HepG2 (cell line): ENCODE data around the gene SECTM1. TPM values are rescaled to one million over a fixed set of nuclear protein-coding genes. Genes with fewer than 3 reads are reported as not detected.

ENCODE experiments used
- ADNP ChIP-seq: sonication (generic); formaldehyde crosslinking; IDR thresholded peaks from 2 replicates; pipeline ENCODE4 v1.4.0; 2020; ENCODE audit warnings: missing genetic modification reagents
- MEIS2 ChIP-seq: sonication (generic); formaldehyde crosslinking; IDR thresholded peaks from 2 replicates; pipeline ENCODE4 v1.9.0; 2021; ENCODE audit warnings: mild to moderate bottlenecking, missing genetic modification reagents
- MLXIP ChIP-seq: sonication (generic); formaldehyde crosslinking; IDR thresholded peaks from 2 replicates; pipeline ENCODE4 v1.9.0; 2021; ENCODE audit warnings: missing genetic modification reagents, borderline replicate concordance
- MTF1 ChIP-seq: sonication (generic); formaldehyde crosslinking; IDR thresholded peaks from 2 replicates; pipeline ENCODE4 v1.5.0; 2020; ENCODE audit warnings: missing genetic modification reagents
- SNAPC4 ChIP-seq: sonication (generic); formaldehyde crosslinking; IDR thresholded peaks from 2 replicates; pipeline ENCODE4 v1.4.0; 2020; ENCODE audit warnings: mild to moderate bottlenecking, missing genetic modification reagents
- TRAFD1 ChIP-seq: sonication (generic); formaldehyde crosslinking; IDR thresholded peaks from 2 replicates; pipeline ENCODE4 v1.5.1; 2020; ENCODE audit warnings: missing genetic modification reagents, mild to moderate bottlenecking, borderline replicate concordance
- ZNF142 ChIP-seq: sonication (generic); formaldehyde crosslinking; IDR thresholded peaks from 2 replicates; pipeline ENCODE4 v1.4.0; 2020; ENCODE audit warnings: missing genetic modification reagents
- ZNF615 ChIP-seq: sonication (generic); formaldehyde crosslinking; IDR thresholded peaks from 2 replicates; pipeline ENCODE4 v1.5.0; 2020; ENCODE audit warnings: mild to moderate bottlenecking, missing genetic modification reagents, borderline replicate concordance
- ZNF747 ChIP-seq: sonication (generic); formaldehyde crosslinking; IDR thresholded peaks from 2 replicates; pipeline ENCODE4 v1.8.1; 2023; ENCODE audit warnings: missing genetic modification reagents, mild to moderate bottlenecking, borderline replicate concordance
- ZNF879 ChIP-seq: sonication (generic); formaldehyde crosslinking; IDR thresholded peaks from 2 replicates; pipeline ENCODE4 v1.8.1; 2023; ENCODE audit warnings: missing genetic modification reagents
- polyA plus RNA-seq, 8 experiments: library from polyadenylated mRNA; depleted of rRNA in 3 of 8; stranded (reverse) in 7 of 8; unstranded in 1 of 8; fragments of >200 nt; fragmentation: Illumina TruSeq in 4 of 8; extraction: Trizol in 4 of 8; gene quantifications; 2 replicates each; pipeline versions ENCODE4 v1.2.1 to v1.2.3, GENCODE V29; 2011 to 2016; ENCODE audit warnings: low read depth in 4 of 8, missing spikeins in 1 of 8, mixed read lengths in 1 of 8; ENCODE audit not compliant: insufficient read depth in 1 of 8
- total RNA-seq, 5 experiments: library from RNA; depleted of rRNA; stranded (reverse); fragments of >200 nt; fragmentation: Illumina TruSeq; extraction: Trizol; gene quantifications; 2 replicates each; pipeline ENCODE4 v1.2.3, GENCODE V29; 2016; ENCODE audit warnings: low read depth in 1 of 5
- TF ChIP-seq, protein P1 (sequence below): sonication (generic); formaldehyde crosslinking; IDR thresholded peaks from 2 replicates; pipeline ENCODE4 v1.5.0; 2020; ENCODE audit warnings: missing genetic modification reagents

SECTM1 gene
- total and polyA plus RNA-seq, 2 of the 13 experiments (the other 11 are each of a cell fraction or from before 2014, with no cell fraction given) = 3.5 to 5.3 TPM

DNA sequence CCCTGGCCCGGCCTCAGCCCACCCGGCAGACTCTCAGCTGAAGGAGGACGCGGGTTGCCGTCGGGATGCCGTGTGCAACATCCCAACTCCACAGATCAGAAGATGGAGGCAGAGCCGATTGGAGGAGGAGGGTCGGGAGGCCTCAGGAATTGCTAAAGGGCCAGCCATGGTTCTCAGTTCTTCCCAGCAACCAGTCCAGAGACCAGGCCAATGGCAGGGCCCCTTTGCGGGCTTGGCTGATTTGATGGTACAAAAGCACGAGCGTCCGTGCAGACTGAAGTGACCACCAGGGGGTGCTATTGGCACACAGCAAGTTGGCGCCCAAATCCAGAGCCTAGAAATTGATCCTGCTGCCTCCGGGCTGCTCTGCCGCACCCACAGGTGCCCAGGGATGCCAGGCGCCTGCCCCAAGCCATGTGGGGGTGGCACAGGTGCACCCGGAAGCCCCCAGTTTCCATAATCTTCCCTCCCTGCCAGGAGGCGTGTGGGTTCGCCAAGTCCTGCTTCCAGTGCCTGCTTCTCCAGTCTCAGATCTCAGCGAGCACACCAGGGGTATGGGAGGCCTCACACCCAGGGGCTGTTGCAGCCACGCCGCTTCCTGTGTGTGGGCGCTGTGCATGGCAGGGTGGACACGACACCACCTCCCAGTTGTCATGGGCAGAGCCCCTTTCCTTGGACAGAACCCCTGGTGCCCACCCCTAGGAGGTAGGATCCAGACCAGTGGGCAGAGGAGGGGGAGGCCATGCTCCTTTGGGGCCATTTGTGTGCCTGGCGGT is 18.3 kb upstream of the SECTM1 start (continued):
- TF ChIP-seq TRAFD1 (CRISPR knock-in tag) (no peak), ZNF615 (CRISPR knock-in tag) (no peak), MLXIP (no peak), ZNF747 (CRISPR knock-in tag) (no peak), SNAPC4 (CRISPR knock-in tag) (peak; percentile 68; the same call in 1 of the 2 replicates), ADNP (CRISPR knock-in tag) (no peak), MEIS2 (CRISPR knock-in tag) (0 out of 2 replicates have a peak, but pooled peaks have one; percentile 38), ZNF879 (CRISPR knock-in tag) (no peak), MTF1 (CRISPR knock-in tag) (no peak), ZNF142 (CRISPR knock-in tag) (no peak)
- TF ChIP-seq, protein P1, sequence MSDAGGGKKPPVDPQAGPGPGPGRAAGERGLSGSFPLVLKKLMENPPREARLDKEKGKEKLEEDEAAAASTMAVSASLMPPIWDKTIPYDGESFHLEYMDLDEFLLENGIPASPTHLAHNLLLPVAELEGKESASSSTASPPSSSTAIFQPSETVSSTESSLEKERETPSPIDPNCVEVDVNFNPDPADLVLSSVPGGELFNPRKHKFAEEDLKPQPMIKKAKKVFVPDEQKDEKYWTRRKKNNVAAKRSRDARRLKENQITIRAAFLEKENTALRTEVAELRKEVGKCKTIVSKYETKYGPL = no peak
